SK-N-SH (cell line): Measurements from ENCODE around the gene ZNF609. TPM values are rescaled to one million over a fixed set of nuclear protein-coding genes. Genes with fewer than 3 reads are reported as not detected.

Experiments used
- CTCF ChIA-PET: fragments of 300-600, 350-600 bp; formaldehyde crosslinking; extraction: SDS; loops from one replicate; lab custom pipeline; 2021; lab: Yijun Ruan, JAX
- POLR2A ChIA-PET: fragments of 350-600 bp; sonication (Branson Sonifier 250); formaldehyde crosslinking; extraction: SDS; loops from one replicate; lab custom pipeline; 2020; ENCODE audit warnings: antibody characterized with exemption, inconsistent platforms; lab: Yijun Ruan, JAX
- DNase-seq: peaks from one replicate; pipeline ENCODE4 v3.0.0; 2012
- H2AFZ ChIP-seq: fragments of 200-600 bp; sonication (generic); 2 replicates; pipeline ENCODE4 v1.8.1; 2016; ENCODE audit warnings: antibody characterized with exemption, mild to moderate bottlenecking, low read depth
- H3F3A ChIP-seq: fragments of 200-600 bp; sonication (generic); replicated peaks from 2 replicates; pipeline ENCODE3; 2016; ENCODE audit warnings: antibody characterized with exemption, mild to moderate bottlenecking; ENCODE audit not compliant: insufficient read depth
- H3K27ac ChIP-seq, 2 experiments: fragments of 200-500 bp in 1 of 2; fragments of 200-600 bp in 1 of 2; sonication (Bioruptor generic) in 1 of 2; sonication (generic), shearing (Covaris generic) in 1 of 2; 2 replicates each; pipeline versions ENCODE4 v1.5.1 to v1.6.1; 2014 to 2016; ENCODE audit warnings: low read depth in 2 of 2, inconsistent platforms in 1 of 2, low read length in 1 of 2, mild to moderate bottlenecking in 1 of 2, mixed read lengths in 1 of 2
- H3K27me3 ChIP-seq: fragments of 200-600 bp; sonication (generic), shearing (Covaris generic); 2 replicates; pipeline ENCODE4 v1.6.1; 2016; ENCODE audit warnings: mixed run types; ENCODE audit not compliant: insufficient read depth
- H3K36me3 ChIP-seq, 2 experiments: fragments of 200-500 bp in 1 of 2; fragments of 200-600 bp in 1 of 2; sonication (Bioruptor generic) in 1 of 2; sonication (generic) in 1 of 2; replicated peaks in 1 of 2; 2 replicates each; pipeline versions ENCODE3 to v1.5.1; 2014 to 2016; ENCODE audit warnings: low read length in 1 of 2, mild to moderate bottlenecking in 1 of 2; ENCODE audit not compliant: insufficient read depth in 2 of 2, control insufficient read depth in 1 of 2
- H3K4me1 ChIP-seq, 2 experiments: fragments of 200-500 bp in 1 of 2; fragments of 200-600 bp in 1 of 2; sonication (Bioruptor generic) in 1 of 2; sonication (generic), shearing (Covaris generic) in 1 of 2; 2 replicates each; pipeline versions ENCODE4 v1.5.1 to v1.6.1; 2014 to 2016; ENCODE audit warnings: low read depth in 1 of 2, low read length in 1 of 2, mixed run types in 1 of 2; ENCODE audit not compliant: insufficient read depth in 2 of 2, control insufficient read depth in 1 of 2
- H3K4me2 ChIP-seq: fragments of 200-600 bp; sonication (generic), shearing (Covaris generic); 2 replicates; pipeline ENCODE4 v1.6.1; 2017; ENCODE audit warnings: mixed run types
- H3K4me3 ChIP-seq, 2 experiments: fragments of 200-500 bp in 1 of 2; fragments of 200-600 bp in 1 of 2; sonication (Bioruptor generic) in 1 of 2; sonication (generic), shearing (Covaris generic) in 1 of 2; 2 replicates each; pipeline versions ENCODE4 v1.5.1 to v1.8.1; 2014 to 2016; ENCODE audit warnings: low read depth in 2 of 2, inconsistent platforms in 1 of 2, low read length in 1 of 2, mild to moderate bottlenecking in 1 of 2, mixed read lengths in 1 of 2, moderate library complexity in 1 of 2
- H3K79me2 ChIP-seq: fragments of 200-600 bp; sonication (generic); 2 replicates; pipeline ENCODE4 v1.8.1; 2017; ENCODE audit warnings: mild to moderate bottlenecking; ENCODE audit not compliant: insufficient read depth
- H3K9ac ChIP-seq: fragments of 200-600 bp; sonication (generic); 2 replicates; pipeline ENCODE4 v1.6.1; 2017; ENCODE audit warnings: mixed run types
- H3K9me2 ChIP-seq: fragments of 200-600 bp; sonication (generic); 2 replicates; pipeline ENCODE4 v1.6.1; 2017; ENCODE audit warnings: mixed run types
- H3K9me3 ChIP-seq: fragments of 200-600 bp; sonication (generic); 2 replicates; pipeline ENCODE4 v1.6.1; 2017; ENCODE audit warnings: mixed run types, mild to moderate bottlenecking, moderate library complexity
- H4K20me1 ChIP-seq: fragments of 200-600 bp; sonication (generic); 2 replicates; pipeline ENCODE4 v1.6.1; 2017; ENCODE audit warnings: mild to moderate bottlenecking, mixed run types; ENCODE audit not compliant: insufficient read depth
- CHD2 ChIP-seq: fragments of 150-350 bp; IDR thresholded peaks from 2 replicates; pipeline ENCODE4 v1.6.1; 2018; ENCODE audit warnings: low read length; ENCODE audit not compliant: partially characterized antibody
- EP300 ChIP-seq, 2 experiments: IDR thresholded peaks; 2 replicates each; pipeline versions ENCODE4 v1.4.0 to v1.6.1; 2012; ENCODE audit warnings: borderline replicate concordance in 1 of 2, low read depth in 1 of 2, low read length in 1 of 2
- FOSL2 ChIP-seq: IDR thresholded peaks from 2 replicates; pipeline ENCODE4 v1.4.0; 2012; ENCODE audit warnings: low read depth, mild to moderate bottlenecking, moderate library complexity, borderline replicate concordance
- FOXJ3 ChIP-seq: sonication (generic); formaldehyde crosslinking; IDR thresholded peaks from 2 replicates; pipeline ENCODE4 v1.5.1; 2020; ENCODE audit warnings: mild to moderate bottlenecking, missing genetic modification reagents
- GABPA ChIP-seq: IDR thresholded peaks from 2 replicates; pipeline ENCODE4 v1.4.0; 2012; ENCODE audit warnings: low read depth, mild to moderate bottlenecking
- GATA2 ChIP-seq: sonication (generic); formaldehyde crosslinking; IDR thresholded peaks from 2 replicates; pipeline ENCODE4 v1.5.0; 2020; ENCODE audit warnings: mild to moderate bottlenecking, missing genetic modification reagents
- IRF3 ChIP-seq: fragments of 150-350 bp; IDR thresholded peaks from 2 replicates; pipeline ENCODE4 v1.6.1; 2016; ENCODE audit warnings: mild to moderate bottlenecking, low read depth, low read length
- MAX ChIP-seq: IDR thresholded peaks from 2 replicates; pipeline ENCODE4 v1.4.0; 2012; ENCODE audit warnings: low read depth
- MEF2A ChIP-seq: IDR thresholded peaks from 2 replicates; pipeline ENCODE4 v1.4.0; 2012; ENCODE audit warnings: low read depth, borderline replicate concordance
- PBX3 ChIP-seq: IDR thresholded peaks from 2 replicates; pipeline ENCODE4; 2012
- POLR2AphosphoS5 ChIP-seq: IDR thresholded peaks from 2 replicates; pipeline ENCODE4 v1.6.1; 2012; ENCODE audit warnings: low read depth, low read length
- RAD21 ChIP-seq: IDR thresholded peaks from 2 replicates; pipeline ENCODE4 v1.6.1; 2012; ENCODE audit warnings: mild to moderate bottlenecking, low read length
- RCOR1 ChIP-seq: fragments of 150-350 bp; IDR thresholded peaks from 2 replicates; pipeline ENCODE4 v1.6.1; 2017; ENCODE audit warnings: antibody characterized with exemption, low read length
- RFX5 ChIP-seq: IDR thresholded peaks from 2 replicates; pipeline ENCODE4 v1.6.1; 2012; ENCODE audit warnings: mild to moderate bottlenecking, improper control_type of control experiment, low read length
- RXRA ChIP-seq: IDR thresholded peaks from 2 replicates; pipeline ENCODE4 v1.4.0; 2012; ENCODE audit warnings: low read depth, mild to moderate bottlenecking, borderline replicate concordance
- SIN3A ChIP-seq: IDR thresholded peaks from 2 replicates; pipeline ENCODE4 v1.6.1; 2012; ENCODE audit warnings: low read depth, mild to moderate bottlenecking, low read length, moderate library complexity, borderline replicate concordance
- TAF1 ChIP-seq: IDR thresholded peaks from 2 replicates; pipeline ENCODE4 v1.6.1; 2012; ENCODE audit warnings: low read depth, mild to moderate bottlenecking, low read length, moderate library complexity, borderline replicate concordance
- TEAD4 ChIP-seq: IDR thresholded peaks from 2 replicates; pipeline ENCODE4 v1.4.0; 2012; ENCODE audit warnings: mild to moderate bottlenecking, borderline replicate concordance; ENCODE audit not compliant: insufficient read depth
- USF1 ChIP-seq: IDR thresholded peaks from 2 replicates; pipeline ENCODE4 v1.4.0; 2012; ENCODE audit warnings: low read depth, borderline replicate concordance
- USF2 ChIP-seq: fragments of 150-350 bp; IDR thresholded peaks from 2 replicates; pipeline ENCODE4 v1.6.1; 2017; ENCODE audit warnings: antibody characterized with exemption, low read length, low read depth, borderline replicate concordance
- YY1 ChIP-seq: IDR thresholded peaks from 2 replicates; pipeline ENCODE4 v1.4.0; 2012; ENCODE audit warnings: low read depth, mild to moderate bottlenecking
- WGBS: methylation state at CpG from one replicate; pipeline ENCODE4 v1.1.6; 2017; ENCODE audit warnings: low lambda C conversion rate; 5-methylcytosine and 5-hydroxymethylcytosine counted together
- polyA plus RNA-seq, 3 experiments: library from polyadenylated mRNA; depleted of rRNA; stranded (reverse); fragments of >200 nt; gene quantifications; 2 replicates each; pipeline ENCODE4 v1.2.3, GENCODE V29; 2012

Gene ZNF609
- polyA plus RNA-seq, 1 of the 3 experiments (the other 2 are of a cell fraction) = 12.6 TPM

- TF ChIP-seq GATA2 = no peak
- TF ChIP-seq RCOR1 = no peak
- TF ChIP-seq USF2 = no peak
- TF ChIP-seq FOSL2 = no peak
- no peak for TF ChIP-seq CHD2
- TF ChIP-seq PBX3 = no peak
- TF ChIP-seq MEF2A = no peak
- TF ChIP-seq, all 33 proteins: peak for 0
- H3K79me2 ChIP-seq = peaks cover 90% of the 10 kb centered on the region
- H4K20me1 ChIP-seq = peaks cover 62% of the 10 kb centered on the region
- ChIA-PET CTCF (no interaction called here), POLR2A (no interaction called here)
- H3K9ac ChIP-seq = no peak overlapping the region
- H2AFZ ChIP-seq = no peak overlapping the region
- H3K9me2 ChIP-seq = no peaks in the 10 kb centered on the region
- WGBS = 21% methylated on average over 2 of the region's 2 CpGs
- H3K36me3 ChIP-seq = no peaks in the 10 kb centered on the region
- peaks cover 23% of the 10 kb centered on the region for H3F3A ChIP-seq
- peak overlapping the region; percentile 36 for H3K4me2 ChIP-seq
- peak overlapping the region in 1 of 2 experiments; percentile 24; a peak in 1 of 4 replicates for H3K27ac ChIP-seq
- H3K4me3 ChIP-seq = no peak overlapping the region
- peaks cover 14 to 29% of the 10 kb centered on the region in 2 experiments for H3K4me1 ChIP-seq
- H3K27me3 ChIP-seq = no peaks in the 10 kb centered on the region
- no peak for DNase-seq
- no peaks in the 10 kb centered on the region for H3K9me3 ChIP-seq
Observed at GRCh38 chr15:64599716-64600115, 139.3 kb downstream of the ZNF609 start.

- Histone ChIP-seq H3K4me2 (no peak overlapping the region), H3K4me3 (no peak overlapping the region), H3K27ac (no peak overlapping the region), H3K27me3 (no peaks in the 10 kb centered on the region), H3K9ac (no peak overlapping the region), H3F3A (peaks cover 23% of the 10 kb centered on the region), H2AFZ (no peak overlapping the region), H3K9me3 (no peaks in the 10 kb centered on the region), H3K4me1 (peaks cover 14 to 29% of the 10 kb centered on the region in 2 experiments), H3K79me2 (peaks cover 90% of the 10 kb centered on the region), H3K36me3 (no peaks in the 10 kb centered on the region), H3K9me2 (no peaks in the 10 kb centered on the region), H4K20me1 (peaks cover 67% of the 10 kb centered on the region)
- WGBS = 96% methylated on average over 1 of the region's 1 CpG
- no peak for DNase-seq
- CTCF ChIA-PET = no interaction called here
- POLR2A ChIA-PET = no interaction called here
- TF ChIP-seq POLR2AphosphoS5 (no peak), SIN3A (no peak), GABPA (no peak), FOXJ3 (CRISPR knock-in tag) (no peak), MAX (no peak), RXRA (no peak), RFX5 (no peak), IRF3 (no peak), EP300 (IDR thresholded peaks at IDR 0.05; ENCODE audit: borderline replicate concordance in 1 of 2, low read depth in 1 of 2, low read length in 1 of 2) (no peak), USF1 (no peak), YY1 (no peak), MEF2A (no peak), TEAD4 (no peak), RAD21 (no peak), PBX3 (no peak), TAF1 (no peak)
Observed at GRCh38 chr15:64600794-64601193, 140.4 kb downstream of the ZNF609 start.
